GM06990 (cell line): Measurements from ENCODE around the gene PARVA.

Source experiments
- DNase-seq: peaks from one replicate; pipeline ENCODE4 v3.0.0-alpha.2; 2011; ENCODE audit not compliant: insufficient read length; ENCODE audit errors: extremely low read depth
- H3K27me3 ChIP-seq: replicated peaks from 2 replicates; pipeline ENCODE4 v1.6.0; 2011; ENCODE audit warnings: low read length; ENCODE audit not compliant: control insufficient read depth, insufficient read depth
- H3K36me3 ChIP-seq: 2 replicates; pipeline ENCODE4 v1.5.1; 2011; ENCODE audit warnings: low read length; ENCODE audit not compliant: control insufficient read depth, insufficient read depth
- H3K4me3 ChIP-seq: replicated peaks from 2 replicates; pipeline ENCODE4 v1.5.1; 2011; ENCODE audit warnings: low read depth, mild to moderate bottlenecking, control low read depth, low read length
- CTCF ChIP-seq: IDR thresholded peaks from 2 replicates; pipeline ENCODE4 v1.5.1; 2011; ENCODE audit warnings: low read length, control low read depth, mild to moderate bottlenecking, inconsistent platforms; ENCODE audit not compliant: insufficient read depth, poor library complexity, severe bottlenecking

The PARVA gene

GRCh38 chr11:12460466-12460865, 83.1 kb downstream of the PARVA start:
- TF ChIP-seq CTCF: no peak
- no peak overlapping the region for H3K4me3 ChIP-seq
- no peaks in the 10 kb centered on the region for H3K36me3 ChIP-seq
- no peaks in the 10 kb centered on the region; the same call in none of the 2 replicates for H3K27me3 ChIP-seq
- DNase-seq: no peak

- no peak for DNase-seq
- H3K27me3 ChIP-seq: no peaks in the 10 kb centered on the region; the same call in none of the 2 replicates
- no peaks in the 10 kb centered on the region for H3K36me3 ChIP-seq
- TF ChIP-seq CTCF: no peak
- H3K4me3 ChIP-seq: no peak overlapping the region
Measured at GRCh38 chr11:12461516-12461915, 84.1 kb downstream of the PARVA start.

GRCh38 chr11:12464303-12464702, 86.9 kb downstream of the PARVA start:
- Histone ChIP-seq H3K4me3 (no peak overlapping the region), H3K36me3 (no peaks in the 10 kb centered on the region), H3K27me3 (no peaks in the 10 kb centered on the region; the same call in 1 of the 2 replicates)
- DNase-seq: no peak
- no peak for TF ChIP-seq CTCF

GRCh38 chr11:12465332-12465731, 88.0 kb downstream of the PARVA start:
- DNase-seq: no peak
- Histone ChIP-seq H3K36me3 (no peaks in the 10 kb centered on the region), H3K4me3 (no peak overlapping the region), H3K27me3 (no peaks in the 10 kb centered on the region; the same call in 1 of the 2 replicates)
- no peak for TF ChIP-seq CTCF

GRCh38 chr11:12467610-12468009, 90.2 kb downstream of the PARVA start:
- Histone ChIP-seq H3K4me3 (no peak overlapping the region), H3K36me3 (no peaks in the 10 kb centered on the region), H3K27me3 (no peaks in the 10 kb centered on the region)
- no peak for DNase-seq
- no peak for TF ChIP-seq CTCF

GRCh38 chr11:12469451-12469850, 92.1 kb downstream of the PARVA start:
- no peak for TF ChIP-seq CTCF
- no peaks in the 10 kb centered on the region for H3K36me3 ChIP-seq
- no peak overlapping the region for H3K4me3 ChIP-seq
- no peak for DNase-seq
- 0 out of 2 replicates have a peak, but pooled peaks cover 1% of the 10 kb centered on the region for H3K27me3 ChIP-seq
